ENCODE data around the gene KIF13A.

DNA sequence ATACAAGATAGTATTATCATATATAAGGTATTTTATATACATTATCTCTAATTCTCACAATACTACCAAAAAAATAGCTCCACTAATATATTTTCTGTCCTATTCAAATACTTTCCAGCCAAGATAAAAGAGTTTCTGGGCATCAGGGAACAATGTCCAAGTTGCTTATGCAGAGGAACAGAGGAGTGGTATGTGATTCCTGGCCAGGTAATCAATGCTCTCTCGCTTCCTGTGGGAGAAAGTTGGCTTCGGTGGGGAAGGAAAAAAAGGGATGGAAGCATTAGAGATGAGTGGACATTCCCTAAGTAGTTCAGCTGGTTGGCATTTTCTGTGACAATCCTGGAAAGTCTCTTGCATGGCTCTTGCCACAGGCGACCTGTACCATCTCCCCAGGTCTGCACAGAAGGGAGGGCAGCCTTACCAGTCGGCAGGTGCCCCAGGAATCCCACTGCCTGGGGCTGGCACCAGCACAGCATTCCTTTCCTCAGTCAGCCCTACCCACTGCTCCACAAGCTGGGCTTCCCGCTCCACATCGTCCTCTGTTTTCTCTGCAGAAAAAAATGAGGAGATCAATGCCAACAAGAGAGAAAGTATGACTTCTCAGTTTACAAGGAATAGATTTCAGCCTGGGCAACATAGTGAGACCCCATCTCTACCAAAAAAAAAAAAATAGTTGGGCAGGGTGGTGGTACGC is 202.2 kb downstream of the KIF13A start:
- TF ChIP-seq BHLHE40 (IDR thresholded peaks at IDR 0.05; ENCODE audit: borderline replicate concordance in 1 of 2, low read depth in 2 of 2, low read length in 1 of 2) (no peak), DPF2 (IDR thresholded peaks at IDR 0.05) (no peak), BRCA1 (IDR thresholded peaks at IDR 0.05; ENCODE audit: low read depth, low read length) (no peak), ZNF207 (IDR thresholded peaks at IDR 0.05; ENCODE audit: borderline replicate concordance) (no peak), NFIC (IDR thresholded peaks at IDR 0.05; ENCODE audit: low read depth, low read length) (no peak), RFX5 (IDR thresholded peaks at IDR 0.05; ENCODE audit: low read depth, low read length) (no peak), POLR2A (IDR thresholded peaks at IDR 0.05; ENCODE audit: low read depth, low read length) (no peak)
- TF ChIP-seq, protein P1, sequence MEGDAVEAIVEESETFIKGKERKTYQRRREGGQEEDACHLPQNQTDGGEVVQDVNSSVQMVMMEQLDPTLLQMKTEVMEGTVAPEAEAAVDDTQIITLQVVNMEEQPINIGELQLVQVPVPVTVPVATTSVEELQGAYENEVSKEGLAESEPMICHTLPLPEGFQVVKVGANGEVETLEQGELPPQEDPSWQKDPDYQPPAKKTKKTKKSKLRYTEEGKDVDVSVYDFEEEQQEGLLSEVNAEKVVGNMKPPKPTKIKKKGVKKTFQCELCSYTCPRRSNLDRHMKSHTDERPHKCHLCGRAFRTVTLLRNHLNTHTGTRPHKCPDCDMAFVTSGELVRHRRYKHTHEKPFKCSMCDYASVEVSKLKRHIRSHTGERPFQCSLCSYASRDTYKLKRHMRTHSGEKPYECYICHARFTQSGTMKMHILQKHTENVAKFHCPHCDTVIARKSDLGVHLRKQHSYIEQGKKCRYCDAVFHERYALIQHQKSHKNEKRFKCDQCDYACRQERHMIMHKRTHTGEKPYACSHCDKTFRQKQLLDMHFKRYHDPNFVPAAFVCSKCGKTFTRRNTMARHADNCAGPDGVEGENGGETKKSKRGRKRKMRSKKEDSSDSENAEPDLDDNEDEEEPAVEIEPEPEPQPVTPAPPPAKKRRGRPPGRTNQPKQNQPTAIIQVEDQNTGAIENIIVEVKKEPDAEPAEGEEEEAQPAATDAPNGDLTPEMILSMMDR (IDR thresholded peaks at IDR 0.05 in 2 of 3, conservative IDR thresholded peaks at IDR 0.05 in 1 of 3; ENCODE audit: control insufficient read depth in 2 of 3, extremely low read depth in 1 of 3, insufficient read depth in 1 of 3, low read depth in 3 of 3, low read length in 3 of 3): no peak
- TF ChIP-seq, protein P2, sequence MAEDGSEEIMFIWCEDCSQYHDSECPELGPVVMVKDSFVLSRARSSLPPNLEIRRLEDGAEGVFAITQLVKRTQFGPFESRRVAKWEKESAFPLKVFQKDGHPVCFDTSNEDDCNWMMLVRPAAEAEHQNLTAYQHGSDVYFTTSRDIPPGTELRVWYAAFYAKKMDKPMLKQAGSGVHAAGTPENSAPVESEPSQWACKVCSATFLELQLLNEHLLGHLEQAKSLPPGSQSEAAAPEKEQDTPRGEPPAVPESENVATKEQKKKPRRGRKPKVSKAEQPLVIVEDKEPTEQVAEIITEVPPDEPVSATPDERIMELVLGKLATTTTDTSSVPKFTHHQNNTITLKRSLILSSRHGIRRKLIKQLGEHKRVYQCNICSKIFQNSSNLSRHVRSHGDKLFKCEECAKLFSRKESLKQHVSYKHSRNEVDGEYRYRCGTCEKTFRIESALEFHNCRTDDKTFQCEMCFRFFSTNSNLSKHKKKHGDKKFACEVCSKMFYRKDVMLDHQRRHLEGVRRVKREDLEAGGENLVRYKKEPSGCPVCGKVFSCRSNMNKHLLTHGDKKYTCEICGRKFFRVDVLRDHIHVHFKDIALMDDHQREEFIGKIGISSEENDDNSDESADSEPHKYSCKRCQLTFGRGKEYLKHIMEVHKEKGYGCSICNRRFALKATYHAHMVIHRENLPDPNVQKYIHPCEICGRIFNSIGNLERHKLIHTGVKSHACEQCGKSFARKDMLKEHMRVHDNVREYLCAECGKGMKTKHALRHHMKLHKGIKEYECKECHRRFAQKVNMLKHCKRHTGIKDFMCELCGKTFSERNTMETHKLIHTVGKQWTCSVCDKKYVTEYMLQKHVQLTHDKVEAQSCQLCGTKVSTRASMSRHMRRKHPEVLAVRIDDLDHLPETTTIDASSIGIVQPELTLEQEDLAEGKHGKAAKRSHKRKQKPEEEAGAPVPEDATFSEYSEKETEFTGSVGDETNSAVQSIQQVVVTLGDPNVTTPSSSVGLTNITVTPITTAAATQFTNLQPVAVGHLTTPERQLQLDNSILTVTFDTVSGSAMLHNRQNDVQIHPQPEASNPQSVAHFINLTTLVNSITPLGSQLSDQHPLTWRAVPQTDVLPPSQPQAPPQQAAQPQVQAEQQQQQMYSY (CRISPR knock-in tag; IDR thresholded peaks at IDR 0.05): no peak
- TF ChIP-seq, protein P3, sequence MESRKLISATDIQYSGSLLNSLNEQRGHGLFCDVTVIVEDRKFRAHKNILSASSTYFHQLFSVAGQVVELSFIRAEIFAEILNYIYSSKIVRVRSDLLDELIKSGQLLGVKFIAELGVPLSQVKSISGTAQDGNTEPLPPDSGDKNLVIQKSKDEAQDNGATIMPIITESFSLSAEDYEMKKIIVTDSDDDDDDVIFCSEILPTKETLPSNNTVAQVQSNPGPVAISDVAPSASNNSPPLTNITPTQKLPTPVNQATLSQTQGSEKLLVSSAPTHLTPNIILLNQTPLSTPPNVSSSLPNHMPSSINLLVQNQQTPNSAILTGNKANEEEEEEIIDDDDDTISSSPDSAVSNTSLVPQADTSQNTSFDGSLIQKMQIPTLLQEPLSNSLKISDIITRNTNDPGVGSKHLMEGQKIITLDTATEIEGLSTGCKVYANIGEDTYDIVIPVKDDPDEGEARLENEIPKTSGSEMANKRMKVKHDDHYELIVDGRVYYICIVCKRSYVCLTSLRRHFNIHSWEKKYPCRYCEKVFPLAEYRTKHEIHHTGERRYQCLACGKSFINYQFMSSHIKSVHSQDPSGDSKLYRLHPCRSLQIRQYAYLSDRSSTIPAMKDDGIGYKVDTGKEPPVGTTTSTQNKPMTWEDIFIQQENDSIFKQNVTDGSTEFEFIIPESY (IDR thresholded peaks at IDR 0.05): no peak
- TF ChIP-seq, protein P4, sequence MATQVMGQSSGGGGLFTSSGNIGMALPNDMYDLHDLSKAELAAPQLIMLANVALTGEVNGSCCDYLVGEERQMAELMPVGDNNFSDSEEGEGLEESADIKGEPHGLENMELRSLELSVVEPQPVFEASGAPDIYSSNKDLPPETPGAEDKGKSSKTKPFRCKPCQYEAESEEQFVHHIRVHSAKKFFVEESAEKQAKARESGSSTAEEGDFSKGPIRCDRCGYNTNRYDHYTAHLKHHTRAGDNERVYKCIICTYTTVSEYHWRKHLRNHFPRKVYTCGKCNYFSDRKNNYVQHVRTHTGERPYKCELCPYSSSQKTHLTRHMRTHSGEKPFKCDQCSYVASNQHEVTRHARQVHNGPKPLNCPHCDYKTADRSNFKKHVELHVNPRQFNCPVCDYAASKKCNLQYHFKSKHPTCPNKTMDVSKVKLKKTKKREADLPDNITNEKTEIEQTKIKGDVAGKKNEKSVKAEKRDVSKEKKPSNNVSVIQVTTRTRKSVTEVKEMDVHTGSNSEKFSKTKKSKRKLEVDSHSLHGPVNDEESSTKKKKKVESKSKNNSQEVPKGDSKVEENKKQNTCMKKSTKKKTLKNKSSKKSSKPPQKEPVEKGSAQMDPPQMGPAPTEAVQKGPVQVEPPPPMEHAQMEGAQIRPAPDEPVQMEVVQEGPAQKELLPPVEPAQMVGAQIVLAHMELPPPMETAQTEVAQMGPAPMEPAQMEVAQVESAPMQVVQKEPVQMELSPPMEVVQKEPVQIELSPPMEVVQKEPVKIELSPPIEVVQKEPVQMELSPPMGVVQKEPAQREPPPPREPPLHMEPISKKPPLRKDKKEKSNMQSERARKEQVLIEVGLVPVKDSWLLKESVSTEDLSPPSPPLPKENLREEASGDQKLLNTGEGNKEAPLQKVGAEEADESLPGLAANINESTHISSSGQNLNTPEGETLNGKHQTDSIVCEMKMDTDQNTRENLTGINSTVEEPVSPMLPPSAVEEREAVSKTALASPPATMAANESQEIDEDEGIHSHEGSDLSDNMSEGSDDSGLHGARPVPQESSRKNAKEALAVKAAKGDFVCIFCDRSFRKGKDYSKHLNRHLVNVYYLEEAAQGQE (IDR thresholded peaks at IDR 0.05; ENCODE audit: low read depth, low read length): no peak

All from GM12878 (cell line).